Body of pancreas (tissue), 4 donors: ENCODE results near the gene FPR1.

Experiments
- POLR2A ChIP-seq, 3 donors: fragments of 450-650 bp; IDR thresholded peaks; one replicate each; pipeline ENCODE4 v1.6.1; 2016; ENCODE audit warnings: antibody characterized with exemption in 3 of 3, mild to moderate bottlenecking in 2 of 3
- TF ChIP-seq, protein P1 (sequence below), 7 experiments: fragments of 450-650 bp in 4 of 7; fragments of 200-600 bp in 3 of 7; sonication (generic) in 3 of 7; IDR thresholded peaks; one replicate each; pipeline ENCODE4 v1.5.1; 2016 to 2019; ENCODE audit warnings: antibody characterized with exemption in 7 of 7

GRCh38 chr19:51699170-51699569 is 52.5 kb downstream of the FPR1 start:
- TF ChIP-seq POLR2A (IDR thresholded peaks at IDR 0.05) = no peak
- TF ChIP-seq, protein P1, sequence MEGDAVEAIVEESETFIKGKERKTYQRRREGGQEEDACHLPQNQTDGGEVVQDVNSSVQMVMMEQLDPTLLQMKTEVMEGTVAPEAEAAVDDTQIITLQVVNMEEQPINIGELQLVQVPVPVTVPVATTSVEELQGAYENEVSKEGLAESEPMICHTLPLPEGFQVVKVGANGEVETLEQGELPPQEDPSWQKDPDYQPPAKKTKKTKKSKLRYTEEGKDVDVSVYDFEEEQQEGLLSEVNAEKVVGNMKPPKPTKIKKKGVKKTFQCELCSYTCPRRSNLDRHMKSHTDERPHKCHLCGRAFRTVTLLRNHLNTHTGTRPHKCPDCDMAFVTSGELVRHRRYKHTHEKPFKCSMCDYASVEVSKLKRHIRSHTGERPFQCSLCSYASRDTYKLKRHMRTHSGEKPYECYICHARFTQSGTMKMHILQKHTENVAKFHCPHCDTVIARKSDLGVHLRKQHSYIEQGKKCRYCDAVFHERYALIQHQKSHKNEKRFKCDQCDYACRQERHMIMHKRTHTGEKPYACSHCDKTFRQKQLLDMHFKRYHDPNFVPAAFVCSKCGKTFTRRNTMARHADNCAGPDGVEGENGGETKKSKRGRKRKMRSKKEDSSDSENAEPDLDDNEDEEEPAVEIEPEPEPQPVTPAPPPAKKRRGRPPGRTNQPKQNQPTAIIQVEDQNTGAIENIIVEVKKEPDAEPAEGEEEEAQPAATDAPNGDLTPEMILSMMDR (IDR thresholded peaks at IDR 0.05) = no peak
